GM12891 (cell line): ENCODE data around the gene EML1.

Source experiments
- POLR2A ChIP-seq: IDR thresholded peaks from 2 replicates; pipeline ENCODE4 v1.6.1; 2011; ENCODE audit warnings: low read depth, low read length, control low read depth
- SPI1 ChIP-seq: IDR thresholded peaks from 2 replicates; pipeline ENCODE4 v1.6.1; 2011; ENCODE audit warnings: low read depth, low read length, control low read depth

- TF ChIP-seq POLR2A (no peak), SPI1 (no peak)
Observed at GRCh38 chr14:99790978-99791376, 2.2 kb upstream of the EML1 start.
